Right hindlimb (tissue), 1 donor: Measurements from ENCODE around the gene DVL3.

ENCODE experiments used
- DNase-seq: peaks from one replicate; pipeline ENCODE4 v3.0.0-alpha.2; 2018

Gene DVL3

GRCh38 chr3:184177767-184178306, 22.7 kb downstream of the DVL3 start:
- no peak for DNase-seq

GRCh38 chr3:184178521-184179138, 23.5 kb downstream of the DVL3 start:
- no peak for DNase-seq

- DNase-seq, result no peak
Measured at GRCh38 chr3:184180165-184180564, 25.0 kb downstream of the DVL3 start.

- no peak for DNase-seq
Measured at GRCh38 chr3:184181596-184181995, 26.4 kb downstream of the DVL3 start.

GRCh38 chr3:184183679-184184078, 28.5 kb downstream of the DVL3 start:
- no peak for DNase-seq

- no peak for DNase-seq
Measured at GRCh38 chr3:184184546-184185230, 29.5 kb downstream of the DVL3 start.

- DNase-seq, result peak; percentile 100
Measured at GRCh38 chr3:184185461-184186183, 30.4 kb downstream of the DVL3 start.

GRCh38 chr3:184186184-184186901, 31.2 kb downstream of the DVL3 start, which contains the start of gene ABCF3:
Gene ABCF3 (plus strand): TSS chr3:184186199. CDS start chr3:184186208, 9 bp downstream.
- no peak for DNase-seq

- no peak for DNase-seq
Measured at GRCh38 chr3:184186902-184187207, 31.7 kb downstream of the DVL3 start.

GRCh38 chr3:184188080-184188479, 32.9 kb downstream of the DVL3 start:
- DNase-seq, result no peak

GRCh38 chr3:184189421-184189820, 34.2 kb downstream of the DVL3 start:
- no peak for DNase-seq

GRCh38 chr3:184192889-184193288, 37.7 kb downstream of the DVL3 start:
- DNase-seq, result no peak

GRCh38 chr3:184193991-184194539, 38.9 kb downstream of the DVL3 start:
- no peak for DNase-seq

GRCh38 chr3:184196536-184196935, 41.4 kb downstream of the DVL3 start:
- no peak for DNase-seq

GRCh38 chr3:184198509-184198908, 43.3 kb downstream of the DVL3 start:
- no peak for DNase-seq

GRCh38 chr3:184200825-184201224, 45.6 kb downstream of the DVL3 start:
- no peak for DNase-seq

- DNase-seq, result no peak
Measured at GRCh38 chr3:184203526-184203925, 48.3 kb downstream of the DVL3 start.

GRCh38 chr3:184209146-184209923, 54.2 kb downstream of the DVL3 start:
- DNase-seq, result no peak

GRCh38 chr3:184211297-184211696, 56.1 kb downstream of the DVL3 start:
- no peak for DNase-seq

- DNase-seq, result no peak
Measured at GRCh38 chr3:184211718-184212117, 56.5 kb downstream of the DVL3 start.

GRCh38 chr3:184218814-184219213, 63.6 kb downstream of the DVL3 start:
- DNase-seq, result no peak

GRCh38 chr3:184222521-184222920, 67.3 kb downstream of the DVL3 start:
- DNase-seq, result no peak
